Transverse colon (tissue), 3 donors: ENCODE data around the gene ZSCAN5B.

Experiments used
- EP300 ChIP-seq: sonication (generic); formaldehyde crosslinking; IDR thresholded peaks from one replicate; pipeline ENCODE4 v1.6.1; 2017; ENCODE audit warnings: antibody characterized with exemption, low read depth
- TF ChIP-seq, protein P1 (sequence below), 5 experiments: fragments of 200-600 bp in 3 of 5; fragments of 450-650 bp in 2 of 5; sonication (generic) in 3 of 5; IDR thresholded peaks; 1 replicate in 2 of 5; 2 replicates in 3 of 5; pipeline ENCODE4 v1.5.1; 2016 to 2017; ENCODE audit warnings: antibody characterized with exemption in 5 of 5, inconsistent platforms in 3 of 5, mild to moderate bottlenecking in 2 of 5, moderate library complexity in 1 of 5

GRCh38 chr19:56149656-56150038 is 47.9 kb downstream of the ZSCAN5B start:
- TF ChIP-seq, protein P1, sequence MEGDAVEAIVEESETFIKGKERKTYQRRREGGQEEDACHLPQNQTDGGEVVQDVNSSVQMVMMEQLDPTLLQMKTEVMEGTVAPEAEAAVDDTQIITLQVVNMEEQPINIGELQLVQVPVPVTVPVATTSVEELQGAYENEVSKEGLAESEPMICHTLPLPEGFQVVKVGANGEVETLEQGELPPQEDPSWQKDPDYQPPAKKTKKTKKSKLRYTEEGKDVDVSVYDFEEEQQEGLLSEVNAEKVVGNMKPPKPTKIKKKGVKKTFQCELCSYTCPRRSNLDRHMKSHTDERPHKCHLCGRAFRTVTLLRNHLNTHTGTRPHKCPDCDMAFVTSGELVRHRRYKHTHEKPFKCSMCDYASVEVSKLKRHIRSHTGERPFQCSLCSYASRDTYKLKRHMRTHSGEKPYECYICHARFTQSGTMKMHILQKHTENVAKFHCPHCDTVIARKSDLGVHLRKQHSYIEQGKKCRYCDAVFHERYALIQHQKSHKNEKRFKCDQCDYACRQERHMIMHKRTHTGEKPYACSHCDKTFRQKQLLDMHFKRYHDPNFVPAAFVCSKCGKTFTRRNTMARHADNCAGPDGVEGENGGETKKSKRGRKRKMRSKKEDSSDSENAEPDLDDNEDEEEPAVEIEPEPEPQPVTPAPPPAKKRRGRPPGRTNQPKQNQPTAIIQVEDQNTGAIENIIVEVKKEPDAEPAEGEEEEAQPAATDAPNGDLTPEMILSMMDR (IDR thresholded peaks at IDR 0.05), result no peak
- no peak for TF ChIP-seq EP300
